Right renal pelvis (tissue), 4 donors: ENCODE data around the gene SMARCB1. TPM values are rescaled to one million over a fixed set of nuclear protein-coding genes. Genes with fewer than 3 reads are reported as not detected.

Source experiments
- DNase-seq, 4 donors: peaks; one replicate each; pipeline ENCODE4 v3.0.0-alpha.2; 2013; ENCODE audit warnings: low read depth in 4 of 4, low spot score in 3 of 4, missing footprints in 1 of 4
- polyA plus RNA-seq, 4 donors: library from polyadenylated mRNA; unstranded; fragments of 120-200 nt; gene quantifications; one replicate each; pipeline ENCODE4 v1.2.1, GENCODE V29; 2013; ENCODE audit not compliant: insufficient read length in 4 of 4

Gene SMARCB1
- polyA plus RNA-seq, 4 donors, result 193 to 206 (median 194) TPM

GRCh38 chr22:23760056-23760455 is 26.7 kb upstream of the SMARCB1 start:
- no peak for DNase-seq

DNA sequence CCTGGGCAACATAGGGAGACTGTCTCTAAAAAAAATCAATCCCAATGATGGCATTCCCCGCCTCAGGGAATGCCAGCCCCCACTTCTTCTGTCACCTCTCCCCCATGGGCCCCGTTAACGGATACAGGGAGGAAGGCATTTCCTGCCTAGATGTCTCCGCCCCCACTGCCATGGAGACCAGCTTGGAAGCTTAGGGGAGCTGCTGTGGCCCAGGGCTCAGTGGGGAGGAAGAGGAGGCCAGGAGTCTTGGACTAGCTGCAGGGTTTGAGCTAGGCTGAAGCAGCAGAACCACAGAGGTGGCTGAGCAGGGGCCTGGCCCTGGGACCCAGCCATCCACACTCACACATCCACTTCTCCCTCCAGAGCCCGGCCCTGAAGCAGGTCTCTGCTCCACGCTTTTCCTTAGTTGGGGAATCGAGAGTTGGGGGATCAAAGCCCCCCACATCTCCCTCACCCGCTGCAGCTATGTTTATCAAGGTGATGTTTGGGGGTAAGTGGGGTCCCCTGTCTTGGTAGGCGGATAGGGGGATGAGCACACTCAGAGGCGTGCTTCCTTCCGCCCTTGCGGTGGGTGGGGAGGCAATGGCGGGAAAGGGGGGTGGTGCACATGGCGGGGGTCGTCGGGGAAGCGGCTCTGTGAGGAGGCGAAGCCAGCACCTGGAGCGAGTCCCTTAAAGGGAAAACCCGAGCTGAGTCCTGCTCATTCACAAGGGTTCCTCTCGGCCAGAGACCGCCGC is 23.8 kb upstream of the SMARCB1 start, which contains the start of gene C22orf15:
C22orf15 (plus strand) TSS at position 149 of the 737 bp plus-strand sequence; CDS start at position 466, 317 bp downstream.
- DNase-seq, result no peak

DNA sequence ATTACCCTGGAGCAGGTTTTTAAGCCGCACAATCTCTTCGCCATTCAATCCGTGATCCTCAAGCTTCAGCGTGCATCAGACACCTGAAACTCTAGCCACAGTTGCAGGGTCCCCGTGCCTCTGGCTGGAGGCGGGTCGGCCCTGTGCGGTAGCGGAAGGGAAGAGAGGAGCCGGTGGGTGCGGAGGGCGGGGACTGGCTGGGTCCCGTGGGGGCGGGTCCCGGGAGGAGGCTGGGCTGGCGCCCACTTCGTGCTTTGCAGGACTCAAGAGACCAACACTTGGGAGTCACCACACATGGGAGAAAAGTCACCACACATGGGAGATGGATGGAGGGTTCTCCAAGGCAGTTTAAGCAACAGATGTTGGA is 23.2 kb upstream of the SMARCB1 start:
- DNase-seq, result no peak

- DNase-seq, result no peak
Measured at GRCh38 chr22:23763954-23764353, 22.8 kb upstream of the SMARCB1 start.

DNA sequence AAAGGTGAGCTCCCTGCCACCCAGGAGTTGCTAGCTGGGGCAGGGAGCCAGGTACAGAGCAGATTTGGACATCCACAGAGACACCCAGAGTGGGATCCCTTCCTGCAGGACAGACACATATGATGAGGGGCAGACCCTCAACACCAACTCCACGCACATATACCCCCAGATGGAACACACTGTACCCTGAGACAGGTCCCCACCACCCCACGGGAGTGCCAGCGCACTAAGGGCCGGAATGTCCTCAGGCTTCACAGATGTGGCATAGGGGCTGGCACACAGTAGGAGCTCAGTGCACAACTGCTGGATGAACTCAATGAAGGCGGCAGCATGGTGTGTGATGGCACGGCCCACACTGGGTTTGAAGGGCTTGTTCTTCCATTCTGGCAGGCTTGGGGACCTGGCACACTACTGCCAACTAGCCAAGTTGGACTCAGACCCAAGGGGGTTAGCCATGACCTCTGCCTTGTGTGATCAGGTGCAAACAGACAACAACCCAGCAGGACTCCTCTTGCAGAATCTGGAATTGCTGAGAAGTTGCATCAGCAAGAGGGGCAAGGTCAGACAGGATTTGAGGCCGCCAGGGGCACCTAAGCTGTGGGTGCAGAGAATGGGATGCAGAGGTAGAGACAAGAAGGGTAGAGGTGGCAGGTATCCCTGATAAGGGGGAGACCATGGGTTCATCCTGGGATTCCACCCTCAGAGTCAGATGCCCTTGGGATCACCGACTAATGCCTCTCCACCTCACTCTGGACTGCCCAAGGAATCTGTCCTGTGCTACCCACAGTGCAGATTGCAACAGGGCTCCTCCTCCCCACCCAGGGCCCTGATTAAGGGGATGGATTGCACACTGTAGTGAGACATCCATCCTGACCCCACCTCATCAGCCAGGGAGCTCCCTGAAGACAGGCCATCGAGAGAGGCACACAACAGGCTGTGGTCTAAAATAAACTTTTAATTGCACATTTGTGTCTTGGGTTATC is 21.6 kb upstream of the SMARCB1 start:
- DNase-seq, result no peak

- DNase-seq, result no peak
Measured at GRCh38 chr22:23767303-23767672, 19.5 kb upstream of the SMARCB1 start.

GRCh38 chr22:23767673-23768548 is 18.9 kb upstream of the SMARCB1 start, which contains the start of gene CHCHD10:
CHCHD10 (minus strand) TSS chr22:23767972; CDS start chr22:23767874, 98 bp downstream.
- peak; percentile 77 to 83 (median 79) for DNase-seq

DNA sequence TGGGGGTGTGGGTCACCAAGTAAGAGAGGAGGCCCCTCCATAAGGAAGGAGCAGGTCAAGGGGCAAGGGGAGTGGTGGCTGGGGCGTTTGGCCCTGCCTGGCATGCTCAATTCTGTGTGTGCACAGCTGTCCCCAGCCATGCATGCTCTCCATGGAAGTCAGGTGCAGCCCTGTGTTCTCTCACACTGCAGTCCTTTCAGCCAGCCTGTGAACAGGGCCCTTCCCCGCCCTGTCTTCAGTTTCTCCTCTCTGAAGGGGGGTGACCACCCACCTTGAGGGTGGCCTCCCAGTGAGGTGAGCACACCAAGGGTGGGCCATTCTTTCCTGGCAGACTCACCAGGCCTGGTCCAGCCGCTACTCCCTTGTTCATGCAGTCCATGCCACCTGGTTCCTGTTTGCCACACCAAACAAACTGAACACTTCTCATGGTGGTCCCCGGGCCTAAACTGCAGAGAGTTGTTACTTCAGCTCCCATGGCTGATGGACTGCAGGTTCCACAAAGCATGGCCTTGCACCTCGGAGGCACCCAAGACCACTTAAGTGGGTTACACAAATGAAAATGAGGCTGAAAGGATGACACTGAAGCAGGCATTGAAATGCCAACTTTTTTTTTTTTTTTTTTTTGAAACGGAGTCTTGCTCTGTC is 17.3 kb upstream of the SMARCB1 start:
- DNase-seq, result no peak

GRCh38 chr22:23772315-23772648 is 14.5 kb upstream of the SMARCB1 start:
- DNase-seq, result no peak

- no peak for DNase-seq
Measured at GRCh38 chr22:23772649-23773473, 13.9 kb upstream of the SMARCB1 start, which contains the start of gene MMP11. MMP11 (plus strand) TSS chr22:23772849; CDS start chr22:23772871, 22 bp downstream.

GRCh38 chr22:23773483-23774113 is 13.2 kb upstream of the SMARCB1 start:
- DNase-seq, result no peak

DNA sequence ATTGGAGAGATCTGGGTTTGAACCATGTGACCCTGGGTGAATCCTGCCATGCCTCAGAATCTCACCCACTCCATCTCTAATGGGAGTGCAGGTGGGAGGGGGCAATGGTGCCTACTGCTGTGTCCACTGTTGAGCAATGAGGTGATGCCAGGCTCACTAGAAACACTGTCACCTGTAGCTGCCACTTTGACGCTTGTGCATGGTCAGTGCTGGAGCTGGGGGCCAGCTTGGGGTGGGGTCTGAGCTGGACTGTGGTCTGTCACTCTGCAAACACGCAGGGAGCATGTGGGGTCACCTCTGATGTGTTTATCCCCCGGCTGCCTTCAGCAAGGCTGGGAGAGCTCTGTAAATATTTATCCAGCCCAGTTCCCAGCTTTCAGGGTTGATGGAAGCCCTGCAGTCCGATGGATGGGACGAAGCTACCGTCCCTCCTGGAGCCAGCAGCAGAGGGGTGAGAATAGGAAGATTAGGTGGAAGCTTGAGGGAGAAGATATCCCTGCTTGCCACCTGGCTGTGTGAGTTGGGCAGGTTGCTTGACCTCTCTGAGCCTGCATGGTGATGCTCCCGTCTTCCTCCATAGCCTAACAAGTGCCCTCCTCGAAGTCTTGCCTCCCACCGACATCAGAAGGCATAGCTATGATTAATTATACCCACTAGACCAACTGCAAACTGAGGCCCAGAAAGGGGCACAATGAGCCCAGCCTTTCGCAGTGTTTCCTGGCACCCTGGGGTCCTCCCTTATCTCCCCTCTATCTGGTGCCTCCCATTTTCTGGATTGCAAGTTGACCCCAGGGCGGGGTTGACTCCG is 12.4 kb upstream of the SMARCB1 start:
- DNase-seq, result no peak

GRCh38 chr22:23774922-23775436 is 11.8 kb upstream of the SMARCB1 start:
- DNase-seq, result no peak

- DNase-seq, result no peak
Measured at GRCh38 chr22:23775779-23776375, 10.9 kb upstream of the SMARCB1 start.

GRCh38 chr22:23777776-23778576 is 8.8 kb upstream of the SMARCB1 start:
- no peak for DNase-seq

DNA sequence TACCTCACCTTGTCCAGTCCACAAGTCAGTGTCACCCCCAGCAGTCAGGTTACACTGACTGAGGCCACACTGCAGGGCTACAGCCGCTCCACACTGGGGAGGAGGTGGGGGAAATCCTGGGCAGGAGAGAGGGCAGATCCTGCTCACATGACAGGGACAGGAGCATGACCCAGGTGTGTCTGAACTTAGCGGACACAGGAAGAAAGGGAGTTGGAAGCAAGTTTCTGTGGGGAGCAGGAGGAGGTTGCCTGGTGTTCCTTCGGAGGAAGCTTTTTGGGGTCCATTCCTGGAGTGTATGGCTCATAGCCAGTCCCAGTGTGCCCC is 8.2 kb upstream of the SMARCB1 start:
- no peak for DNase-seq

DNA sequence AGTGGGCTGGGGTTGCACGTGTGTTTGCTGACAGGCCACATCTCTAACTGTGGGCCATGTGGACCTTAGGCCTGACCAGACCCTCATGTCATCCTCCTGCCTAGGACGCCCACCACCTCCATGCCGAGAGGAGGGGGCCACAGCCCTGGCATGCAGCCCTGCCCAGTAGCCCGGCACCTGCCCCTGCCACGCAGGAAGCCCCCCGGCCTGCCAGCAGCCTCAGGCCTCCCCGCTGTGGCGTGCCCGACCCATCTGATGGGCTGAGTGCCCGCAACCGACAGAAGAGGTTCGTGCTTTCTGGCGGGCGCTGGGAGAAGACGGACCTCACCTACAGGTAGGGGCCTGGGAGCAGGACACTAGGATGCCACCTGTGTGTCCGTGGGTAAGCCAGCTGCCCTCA is 7.7 kb upstream of the SMARCB1 start:
- no peak for DNase-seq
